ENCODE results near the gene TOMM70.
"Not testable (repeated sequence)": the region's sequence is repeated elsewhere in the genome, so short reads cannot be mapped to it uniquely, and the experiment has no call there.

The TOMM70 gene

DNA sequence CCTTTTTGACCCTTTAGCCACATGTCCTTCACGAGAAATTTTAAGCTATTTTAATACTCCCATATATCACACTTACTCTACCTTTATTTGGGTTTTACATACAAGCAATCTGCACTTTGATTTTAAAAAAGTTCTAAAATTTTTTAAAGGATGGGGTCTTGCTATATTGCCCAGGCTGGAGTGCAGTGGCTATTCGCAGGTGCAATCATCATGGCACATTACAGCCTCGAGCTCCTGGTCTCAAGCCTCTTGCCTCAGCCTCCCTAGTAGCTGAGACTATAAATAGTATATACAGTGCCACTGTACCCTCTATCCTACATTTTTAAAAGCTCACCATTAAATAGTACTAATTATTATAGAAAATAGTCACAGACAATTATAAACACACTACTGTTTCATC lies 36.5 kb downstream of the TOMM70 start:
- no peak for DNase-seq (ENCODE audit: low read depth in 2 of 2)

DNA sequence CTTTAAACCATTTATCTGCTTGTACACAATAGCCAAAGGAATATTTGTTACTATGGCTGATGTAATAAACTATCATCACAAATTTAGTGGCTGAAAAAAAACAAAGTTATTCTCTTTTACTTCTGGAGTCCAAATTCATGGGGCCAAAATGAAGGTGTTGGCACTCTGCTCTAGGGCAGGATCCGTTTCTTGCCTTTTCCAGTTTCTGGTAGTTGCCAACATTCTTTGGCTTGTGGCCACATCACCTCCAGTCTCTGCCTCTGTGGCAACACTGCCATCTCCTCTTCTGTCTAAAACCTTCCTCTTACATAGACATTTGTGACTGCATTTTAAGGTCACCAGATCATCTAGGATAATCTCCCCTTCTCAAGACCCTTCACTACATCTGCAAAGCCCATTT lies 39.0 kb downstream of the TOMM70 start:
- DNase-seq (ENCODE audit: low read depth in 2 of 2), result no peak

- DNase-seq (ENCODE audit: low read depth in 2 of 2), result no peak
Observed at GRCh38 chr3:100360757-100361496, 40.0 kb downstream of the TOMM70 start.

DNA sequence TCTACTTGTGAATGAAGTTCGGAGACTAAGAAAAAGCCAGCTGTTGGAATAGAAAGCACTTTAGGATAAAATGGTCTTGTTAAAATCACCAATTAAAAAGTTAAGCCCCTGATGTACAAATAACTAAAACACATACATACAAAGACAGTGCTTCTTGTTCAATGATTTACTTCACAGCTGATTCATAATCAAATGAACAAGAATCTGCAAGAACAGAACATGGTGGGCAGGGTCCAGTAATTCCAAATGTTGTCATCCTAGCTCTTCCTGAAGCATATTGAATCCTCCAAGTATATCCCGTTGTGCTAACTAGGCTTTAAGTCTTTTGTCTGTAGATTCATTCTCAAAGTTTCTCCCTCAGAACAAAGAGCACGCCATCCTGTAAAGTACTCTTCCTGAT lies 41.9 kb downstream of the TOMM70 start:
- no peak for DNase-seq (ENCODE audit: low read depth in 2 of 2)

DNA sequence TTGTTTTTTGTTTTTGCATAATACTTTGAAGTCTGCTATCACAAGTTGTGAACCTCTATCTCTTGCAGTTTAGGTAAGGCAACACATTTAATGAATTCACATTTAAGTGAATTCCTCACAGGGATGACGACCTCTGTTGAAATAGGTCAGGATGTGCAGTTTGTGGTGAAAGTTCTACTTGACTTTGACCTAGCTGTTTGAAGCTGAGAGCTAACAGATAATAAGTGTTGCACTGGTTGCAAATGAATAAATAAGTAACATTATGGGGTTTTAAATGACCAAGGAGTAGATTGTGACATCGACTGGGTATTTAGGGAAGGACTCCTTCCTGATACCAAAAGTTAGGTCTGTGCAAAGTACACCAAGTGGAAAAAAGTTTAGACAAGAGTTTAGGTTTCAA lies 42.5 kb downstream of the TOMM70 start:
- no peak for DNase-seq (ENCODE audit: low read depth in 2 of 2)

DNA sequence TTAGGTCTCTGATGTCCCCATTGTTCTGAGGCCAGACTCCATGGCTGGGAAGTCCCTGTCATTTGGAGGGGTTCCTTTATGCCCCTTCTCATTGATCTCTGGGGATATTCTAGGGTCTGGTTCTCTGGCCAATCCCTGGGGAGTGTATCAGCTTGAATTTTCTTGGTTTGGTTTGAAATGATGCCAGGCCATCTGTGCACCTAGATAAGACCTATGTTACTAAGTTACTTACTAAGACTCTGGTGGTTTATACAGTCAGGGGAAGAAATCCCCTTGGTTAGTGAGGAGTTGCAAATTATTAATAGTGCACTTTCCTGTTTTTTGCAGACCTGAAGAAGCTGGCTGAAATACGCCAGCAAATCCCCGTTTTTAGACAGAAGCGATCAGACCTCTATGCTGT lies 46.0 kb downstream of the TOMM70 start:
- DNase-seq (ENCODE audit: low read depth in 2 of 2), result no peak

DNA sequence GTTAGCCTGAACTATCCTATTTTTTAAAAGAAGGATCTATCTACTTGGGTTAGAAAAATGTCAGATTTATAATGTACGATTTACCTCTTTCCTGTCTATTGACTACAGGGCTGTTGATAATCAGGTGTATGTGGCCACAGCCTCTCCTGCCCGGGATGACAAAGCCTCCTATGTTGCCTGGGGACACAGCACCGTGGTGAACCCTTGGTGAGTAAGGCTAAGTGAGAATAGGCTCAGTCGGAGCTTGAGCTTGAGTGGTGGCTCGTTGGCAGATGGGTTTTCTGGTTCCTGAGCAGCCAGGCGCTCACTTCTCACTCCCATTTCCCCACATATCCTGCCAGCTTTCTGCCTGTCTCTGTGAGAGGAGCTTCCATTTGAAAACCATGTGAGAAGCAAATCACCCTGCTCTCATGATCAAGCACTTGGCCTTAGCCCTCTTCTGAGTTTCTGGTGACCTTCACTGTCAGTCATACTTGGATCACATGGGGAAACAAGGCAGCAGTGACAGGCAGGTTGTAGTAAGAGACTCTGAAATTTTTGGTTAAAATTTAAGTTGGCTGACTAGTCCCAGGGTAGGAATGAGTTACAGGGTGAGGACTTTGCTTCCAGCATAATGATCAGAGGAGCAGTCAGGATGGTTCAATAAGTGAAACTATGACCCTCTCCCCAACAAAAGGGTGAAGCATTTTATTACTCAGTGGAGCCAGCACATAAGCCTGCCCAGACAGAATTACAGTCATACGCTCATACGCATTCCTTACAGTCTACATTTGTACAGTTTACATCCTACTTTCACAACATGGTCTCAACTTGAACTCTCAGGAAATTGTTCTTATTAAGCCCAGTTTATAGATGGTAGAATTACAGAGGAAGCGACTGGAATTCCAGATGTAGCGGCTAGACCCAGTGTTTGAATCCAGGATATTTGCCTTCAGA lies 48.3 kb downstream of the TOMM70 start:
- DNase-seq (ENCODE audit: low read depth in 2 of 2), result no peak

DNA sequence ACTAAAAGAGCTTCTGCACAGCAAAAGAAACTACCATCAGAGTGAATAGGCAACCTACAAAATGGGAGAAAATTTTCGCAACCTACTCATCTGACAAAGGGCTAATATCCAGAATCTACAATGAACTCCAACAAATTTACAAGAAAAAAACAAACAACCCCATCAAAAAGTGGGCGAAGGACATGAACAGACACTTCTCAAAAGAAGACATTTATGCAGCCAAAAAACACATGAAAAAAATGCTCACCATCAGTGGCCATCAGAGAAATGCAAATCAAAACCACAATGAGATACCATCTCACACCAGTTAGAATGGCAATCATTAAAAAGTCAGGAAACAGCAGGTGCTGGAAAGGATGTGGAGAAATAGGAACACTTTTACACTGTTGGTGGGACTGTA lies 49.1 kb downstream of the TOMM70 start:
- not testable (repeated sequence) for DNase-seq (ENCODE audit: low read depth in 2 of 2)

DNA sequence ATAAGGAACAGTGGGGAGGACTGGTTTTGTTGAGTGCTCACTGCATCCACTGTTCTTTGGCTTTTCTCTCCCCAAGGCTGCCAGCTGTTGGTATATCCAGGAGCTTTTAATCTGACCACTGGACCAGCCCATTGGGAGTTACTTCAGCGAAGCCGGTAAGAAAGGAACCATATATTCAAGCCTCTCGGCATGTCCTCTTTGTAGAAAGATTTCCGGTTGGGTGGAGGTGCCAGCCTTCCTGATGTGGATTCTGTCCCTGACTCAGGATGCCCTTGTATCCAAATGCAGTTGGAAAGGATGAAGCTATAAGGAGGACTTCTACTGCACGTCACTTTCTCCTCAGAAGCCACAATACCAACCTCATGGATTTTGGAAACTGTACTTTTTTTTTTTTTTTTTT lies 52.2 kb downstream of the TOMM70 start:
- DNase-seq (ENCODE audit: low read depth in 2 of 2), result no peak

DNA sequence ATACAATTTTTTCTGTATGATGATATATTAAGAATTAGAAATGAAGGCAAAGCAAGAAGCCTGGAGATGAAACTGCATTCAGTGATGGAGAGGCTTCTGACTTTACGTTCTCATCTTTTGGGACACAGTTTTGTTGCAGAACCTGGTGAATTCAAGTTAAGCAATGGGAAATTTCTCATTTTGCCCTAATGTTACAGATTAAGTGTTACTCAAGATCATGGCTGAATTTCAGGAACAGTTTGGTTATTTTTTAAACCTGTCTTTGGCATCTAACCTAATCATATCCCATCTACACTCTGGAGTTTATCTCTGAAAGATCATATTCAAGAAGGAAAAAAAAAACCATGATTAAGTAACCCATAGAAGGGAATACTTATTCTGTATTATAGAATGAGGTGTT lies 60.4 kb downstream of the TOMM70 start:
- no peak for DNase-seq (ENCODE audit: low read depth in 2 of 2)

DNA sequence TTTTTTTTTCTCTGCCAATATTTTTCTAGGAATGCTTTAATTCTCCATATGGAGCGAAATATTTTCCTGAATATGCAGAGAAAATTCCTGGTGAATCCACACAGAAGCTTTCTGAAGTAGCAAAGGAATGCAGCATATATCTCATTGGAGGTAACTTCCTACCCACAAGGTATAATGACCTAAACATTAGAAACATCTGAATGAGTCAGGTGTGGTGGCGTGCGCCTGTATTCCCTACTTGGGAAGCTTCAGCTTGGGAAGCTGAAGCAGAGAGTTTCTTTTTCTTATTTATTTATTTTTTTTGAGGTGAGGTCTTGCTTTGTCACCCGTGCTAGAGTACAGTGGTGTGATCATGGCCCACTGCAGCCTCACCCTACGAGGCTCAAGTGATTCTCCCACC lies 61.1 kb downstream of the TOMM70 start:
- no peak for DNase-seq (ENCODE audit: low read depth in 2 of 2)

GRCh38 chr3:100338911-100339310 lies 62.0 kb downstream of the TOMM70 start:
- no peak for DNase-seq (ENCODE audit: low read depth in 2 of 2)

- DNase-seq (ENCODE audit: low read depth in 2 of 2), result not testable (repeated sequence)
Observed at GRCh38 chr3:100336229-100336628, 64.7 kb downstream of the TOMM70 start.

DNA sequence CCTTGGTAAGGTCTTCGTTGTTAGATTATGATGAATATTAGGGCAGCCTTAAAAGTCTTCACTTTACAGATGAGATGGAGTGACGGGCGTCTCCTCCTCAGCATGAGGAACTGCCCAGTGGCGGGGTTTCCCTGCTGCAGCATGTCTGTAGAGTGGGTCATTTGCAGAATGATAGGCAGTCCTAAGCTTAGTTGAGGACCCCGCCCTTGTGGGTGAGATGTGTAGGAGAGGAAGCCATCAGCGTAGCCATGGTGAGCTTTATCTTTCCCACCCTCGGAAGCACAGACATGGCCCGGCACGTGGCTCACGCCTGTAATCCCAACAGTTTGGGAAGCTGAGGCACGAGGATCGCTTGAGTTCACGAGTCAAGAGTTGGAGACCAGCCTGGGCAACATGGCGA lies 65.5 kb downstream of the TOMM70 start:
- no peak for DNase-seq (ENCODE audit: low read depth in 2 of 2)

- DNase-seq (ENCODE audit: low read depth in 2 of 2), result peak; percentile 64 to 67
Observed at GRCh38 chr3:100334488-100335351, 66.2 kb downstream of the TOMM70 start, which contains the start of gene NIT2. NIT2 (plus strand) TSS chr3:100334757; CDS start chr3:100334792, 35 bp downstream.

- no peak for DNase-seq (ENCODE audit: low read depth in 2 of 2)
Observed at GRCh38 chr3:100333970-100334487, 66.9 kb downstream of the TOMM70 start.

- no peak for DNase-seq (ENCODE audit: low read depth in 2 of 2)
Observed at GRCh38 chr3:100333051-100333450, 67.8 kb downstream of the TOMM70 start.

DNA sequence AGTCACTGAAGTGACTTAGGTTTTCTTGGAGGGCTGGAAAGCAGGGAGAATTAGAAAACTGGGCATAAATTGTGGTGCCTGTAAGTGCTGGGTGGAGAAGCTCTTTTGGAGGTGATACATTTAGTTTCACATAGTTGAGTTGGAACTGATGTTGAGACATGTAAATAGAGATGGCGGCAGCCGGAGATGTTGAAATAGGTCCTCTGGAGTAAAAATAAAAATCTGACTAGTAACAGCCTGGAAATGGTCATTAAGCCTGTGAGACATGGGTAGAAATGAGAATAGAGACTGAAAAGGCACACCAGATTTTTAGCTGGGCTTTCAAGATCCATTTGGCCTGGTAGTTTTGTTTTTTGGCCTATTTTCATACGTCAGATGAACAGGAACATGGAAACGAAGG lies 69.2 kb downstream of the TOMM70 start:
- no peak for DNase-seq (ENCODE audit: low read depth in 2 of 2)

GRCh38 chr3:100330651-100331050 lies 70.2 kb downstream of the TOMM70 start:
- DNase-seq (ENCODE audit: low read depth in 2 of 2), result no peak

DNA sequence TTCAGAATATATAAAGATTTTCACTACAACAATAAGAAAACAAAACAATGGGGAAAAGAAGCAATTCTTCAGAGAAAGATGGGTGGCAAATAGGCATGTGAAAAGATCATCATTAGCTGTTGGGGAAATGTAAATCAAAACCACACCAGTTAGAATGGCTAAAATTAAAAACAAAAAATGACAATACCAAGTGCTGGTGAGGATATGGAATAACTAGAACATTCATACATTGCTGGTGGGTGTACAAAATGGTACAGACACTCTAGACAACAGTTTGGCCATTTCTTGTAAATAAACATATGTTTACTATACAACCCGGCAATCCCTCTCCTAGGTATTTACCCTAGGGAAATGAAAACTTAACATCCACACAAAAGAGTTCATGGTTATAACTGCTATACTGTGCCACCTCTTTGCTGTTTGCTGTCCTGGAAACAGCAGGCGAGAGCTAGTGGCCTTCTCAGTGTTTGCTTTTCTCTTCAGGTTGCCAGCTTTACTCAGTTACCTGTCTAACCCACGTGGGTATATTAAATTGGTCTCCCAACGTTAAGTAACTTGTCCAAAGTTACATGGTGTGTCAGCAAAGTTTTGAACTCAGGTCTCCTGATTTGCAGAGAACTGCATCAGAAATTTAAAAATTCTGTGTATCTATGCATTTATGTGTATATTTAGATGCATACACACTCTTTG lies 70.9 kb downstream of the TOMM70 start:
- no peak for DNase-seq (ENCODE audit: low read depth in 2 of 2)

DNA sequence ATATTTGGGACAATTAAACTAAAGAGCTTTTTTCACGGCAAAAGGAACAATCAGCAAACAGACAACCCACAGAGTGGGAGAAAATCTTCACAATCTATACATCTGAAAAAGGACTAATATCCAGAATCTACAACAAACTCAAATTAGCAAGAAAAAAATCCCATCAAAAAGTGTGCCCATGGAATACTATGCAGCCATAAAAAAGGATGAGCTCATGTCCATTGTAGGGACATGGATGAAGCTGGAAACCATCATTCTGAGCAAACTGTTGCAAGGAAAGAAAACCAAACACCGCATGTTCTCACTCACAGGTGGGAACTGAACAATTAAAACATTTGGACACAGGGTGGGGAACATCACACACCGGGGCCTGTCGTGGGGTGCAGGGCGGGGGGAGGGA lies 73.5 kb downstream of the TOMM70 start:
- not testable (repeated sequence) for DNase-seq (ENCODE audit: low read depth in 2 of 2)
